NT2/D1 (cell line): ENCODE measurements around the gene TSPEAR.

Experiments
- YY1 ChIP-seq: IDR thresholded peaks from 2 replicates; pipeline ENCODE4 v1.6.1; 2011; ENCODE audit not compliant: insufficient read length, insufficient read depth
- ZNF274 ChIP-seq: IDR thresholded peaks from 2 replicates; pipeline ENCODE4 v1.6.1; 2011; ENCODE audit warnings: mild to moderate bottlenecking, low read depth, low read length

DNA sequence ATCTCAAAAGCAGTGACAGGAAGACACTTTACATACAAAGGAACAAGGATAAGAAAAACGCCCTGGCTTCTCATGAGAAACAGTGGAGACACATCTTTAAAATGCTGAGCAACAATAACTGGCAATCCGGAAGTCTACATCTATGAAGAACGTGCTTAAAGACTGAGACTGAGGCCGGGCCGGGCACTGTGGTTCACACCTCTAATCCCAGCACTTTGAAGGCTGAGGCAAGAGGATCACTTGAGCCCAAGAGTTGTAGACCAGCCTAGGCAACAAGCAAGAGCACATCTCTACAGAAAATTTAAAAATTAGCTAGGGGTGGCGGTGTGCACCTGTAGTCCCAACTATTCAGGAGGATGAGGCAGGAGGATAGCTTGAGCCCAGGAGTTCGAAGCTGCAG lies 27.3 kb downstream of the TSPEAR start:
- TF ChIP-seq ZNF274: no peak
- no peak for TF ChIP-seq YY1
